GM21619 (cell line): ENCODE measurements around the gene GTSE1.
"Not testable (repeated sequence)": the region's sequence is repeated elsewhere in the genome, so short reads cannot be mapped to it uniquely, and the experiment has no call there.

ENCODE experiments used
- ATAC-seq: cut with Tn5 transposase; IDR thresholded peaks from one replicate; pipeline ENCODE4 v1.9.1; 2021; ENCODE audit not compliant: unreplicated experiment

Gene GTSE1, protein sequence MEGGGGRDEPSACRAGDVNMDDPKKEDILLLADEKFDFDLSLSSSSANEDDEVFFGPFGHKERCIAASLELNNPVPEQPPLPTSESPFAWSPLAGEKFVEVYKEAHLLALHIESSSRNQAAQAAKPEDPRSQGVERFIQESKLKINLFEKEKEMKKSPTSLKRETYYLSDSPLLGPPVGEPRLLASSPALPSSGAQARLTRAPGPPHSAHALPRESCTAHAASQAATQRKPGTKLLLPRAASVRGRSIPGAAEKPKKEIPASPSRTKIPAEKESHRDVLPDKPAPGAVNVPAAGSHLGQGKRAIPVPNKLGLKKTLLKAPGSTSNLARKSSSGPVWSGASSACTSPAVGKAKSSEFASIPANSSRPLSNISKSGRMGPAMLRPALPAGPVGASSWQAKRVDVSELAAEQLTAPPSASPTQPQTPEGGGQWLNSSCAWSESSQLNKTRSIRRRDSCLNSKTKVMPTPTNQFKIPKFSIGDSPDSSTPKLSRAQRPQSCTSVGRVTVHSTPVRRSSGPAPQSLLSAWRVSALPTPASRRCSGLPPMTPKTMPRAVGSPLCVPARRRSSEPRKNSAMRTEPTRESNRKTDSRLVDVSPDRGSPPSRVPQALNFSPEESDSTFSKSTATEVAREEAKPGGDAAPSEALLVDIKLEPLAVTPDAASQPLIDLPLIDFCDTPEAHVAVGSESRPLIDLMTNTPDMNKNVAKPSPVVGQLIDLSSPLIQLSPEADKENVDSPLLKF

GRCh38 chr22:46296257-46297150 is at the start of gene GTSE1:
TSS of gene GTSE1 (plus strand) at chr22:46296870. CDS start at chr22:46297401, 531 bp downstream.
- ATAC-seq = peak; percentile 85

GRCh38 chr22:46247443-46247975 is 49.2 kb upstream of the GTSE1 start:
- no peak for ATAC-seq

GRCh38 chr22:46250035-46250782 is 46.5 kb upstream of the GTSE1 start, which contains the start of gene CDPF1:
TSS of gene CDPF1 (minus strand) at chr22:46250293. CDS start at chr22:46248284, 2,009 bp downstream.
- ATAC-seq = peak; percentile 71

DNA sequence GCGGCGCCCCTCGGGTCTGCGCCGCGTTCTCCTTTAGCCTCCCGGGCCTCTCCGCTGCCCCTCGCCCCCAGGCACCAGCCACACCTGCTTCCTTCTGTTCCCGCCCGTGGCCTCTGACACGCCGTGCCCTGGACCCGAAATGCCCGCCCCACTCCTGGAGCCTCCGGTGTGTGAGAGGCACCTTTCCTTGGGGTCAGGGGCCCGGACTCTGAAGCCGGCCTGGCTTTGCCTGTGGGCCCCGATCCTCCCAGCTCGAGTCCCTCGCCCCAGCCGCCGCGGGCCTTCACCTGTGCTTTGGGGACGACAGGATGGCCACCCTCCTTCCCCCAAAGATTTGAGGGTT is 45.9 kb upstream of the GTSE1 start:
- ATAC-seq = peak; percentile 9

GRCh38 chr22:46251266-46251665 is 45.4 kb upstream of the GTSE1 start:
- no peak for ATAC-seq

DNA sequence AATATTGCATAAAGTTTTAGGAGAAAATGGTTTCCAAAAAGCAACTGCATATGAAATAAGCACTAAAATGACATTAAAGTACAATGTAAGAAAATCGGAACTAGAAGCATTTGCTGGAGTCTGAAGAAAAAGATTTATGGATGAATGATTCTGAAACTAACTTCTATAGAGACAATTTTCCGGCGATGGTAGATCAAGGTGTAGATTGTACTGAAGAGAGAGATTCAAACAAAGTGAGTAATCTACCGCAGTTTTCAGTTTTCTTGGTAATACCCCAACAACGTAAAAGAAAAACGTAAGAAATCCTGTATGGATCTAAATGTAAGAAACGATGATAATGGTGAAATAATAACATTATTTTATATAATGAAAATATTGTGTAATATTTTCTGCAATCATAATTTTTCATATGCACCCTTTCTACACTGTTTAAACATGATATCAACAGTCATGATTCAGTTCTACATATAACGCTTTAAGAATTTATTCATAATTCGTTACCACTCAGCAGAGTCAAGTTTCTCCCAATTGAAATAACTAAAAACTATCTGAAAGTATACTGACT is 44.8 kb upstream of the GTSE1 start:
- ATAC-seq = no peak

GRCh38 chr22:46256358-46256958 is 40.2 kb upstream of the GTSE1 start:
- ATAC-seq = no peak

DNA sequence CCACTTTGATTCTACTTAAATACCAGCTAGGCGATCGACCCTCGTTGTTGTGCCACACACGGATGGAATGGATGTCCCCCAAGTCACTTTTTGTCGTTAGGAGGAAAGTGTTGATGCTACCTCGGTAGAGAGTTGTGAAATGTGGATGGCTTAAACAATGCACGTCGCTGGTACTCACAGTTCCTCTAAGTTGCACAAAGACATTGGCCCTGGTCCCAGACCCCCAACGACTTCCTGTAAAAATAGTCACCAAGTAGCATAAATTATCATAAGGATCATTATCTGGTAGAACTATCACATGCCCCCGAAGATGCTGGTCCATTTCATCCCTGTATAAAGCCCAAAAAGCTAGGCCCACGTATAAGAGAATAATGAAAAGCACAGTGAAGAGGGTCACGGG is 37.3 kb upstream of the GTSE1 start:
- no peak for ATAC-seq

DNA sequence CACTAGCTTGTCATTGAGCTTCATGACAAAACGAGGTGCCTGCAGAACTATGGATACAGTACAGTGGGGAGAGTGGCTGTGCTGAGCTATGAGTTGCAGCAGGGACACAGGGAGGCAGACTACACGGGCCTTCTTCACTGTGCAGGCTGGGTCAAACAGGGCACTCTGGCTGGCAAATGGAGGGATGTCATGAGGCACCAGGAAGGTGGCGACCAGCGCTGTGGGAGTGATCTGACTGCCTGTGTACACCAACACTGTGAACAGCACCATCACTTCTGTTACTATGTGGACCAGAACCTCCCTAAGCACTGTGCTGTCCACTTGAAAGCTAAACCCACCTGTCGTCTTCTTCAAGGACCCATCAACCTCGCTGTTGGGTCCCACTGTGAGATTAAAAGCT is 36.6 kb upstream of the GTSE1 start:
- ATAC-seq = no peak

GRCh38 chr22:46262449-46263215 is 34.0 kb upstream of the GTSE1 start:
- ATAC-seq = no peak

- ATAC-seq = no peak
These were observed 33.5 kb upstream of the GTSE1 start, which contains the start of gene PKDREJ for GRCh38 chr22:46263216-46263590. TSS of gene PKDREJ (minus strand) at chr22:46263343. CDS start at chr22:46263322, 21 bp downstream.

- ATAC-seq = not testable (repeated sequence)
These were observed 32.1 kb upstream of the GTSE1 start for GRCh38 chr22:46264520-46264919.

DNA sequence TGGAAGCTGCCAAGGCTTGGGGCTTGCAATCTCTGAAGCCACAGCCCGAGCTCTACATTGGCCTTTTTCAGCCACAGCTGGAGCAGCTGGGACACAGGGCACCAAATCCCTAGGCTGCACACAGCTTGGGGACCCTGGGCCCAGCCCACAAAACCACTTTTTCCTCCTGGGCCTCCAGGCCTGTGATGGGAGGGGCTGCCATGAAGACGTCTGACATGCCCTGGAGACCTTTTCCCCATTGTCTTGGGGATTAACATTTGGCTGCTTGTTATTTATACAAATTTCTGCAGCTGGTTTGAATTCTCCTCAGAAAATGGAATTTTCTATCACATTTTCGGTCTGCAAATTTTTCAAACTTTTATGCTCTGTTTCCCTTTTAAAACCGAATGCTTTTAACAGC is 31.0 kb upstream of the GTSE1 start:
- not testable (repeated sequence) for ATAC-seq

- ATAC-seq = peak; percentile 82
These were observed 29.0 kb upstream of the GTSE1 start, which contains the start of gene TTC38 for GRCh38 chr22:46267431-46268279. TSS of gene TTC38 (plus strand) at chr22:46268008. CDS start at chr22:46268040, 32 bp downstream.

GRCh38 chr22:46269564-46269963 is 27.1 kb upstream of the GTSE1 start:
- ATAC-seq = no peak

GRCh38 chr22:46272196-46272595 is 24.5 kb upstream of the GTSE1 start:
- no peak for ATAC-seq

DNA sequence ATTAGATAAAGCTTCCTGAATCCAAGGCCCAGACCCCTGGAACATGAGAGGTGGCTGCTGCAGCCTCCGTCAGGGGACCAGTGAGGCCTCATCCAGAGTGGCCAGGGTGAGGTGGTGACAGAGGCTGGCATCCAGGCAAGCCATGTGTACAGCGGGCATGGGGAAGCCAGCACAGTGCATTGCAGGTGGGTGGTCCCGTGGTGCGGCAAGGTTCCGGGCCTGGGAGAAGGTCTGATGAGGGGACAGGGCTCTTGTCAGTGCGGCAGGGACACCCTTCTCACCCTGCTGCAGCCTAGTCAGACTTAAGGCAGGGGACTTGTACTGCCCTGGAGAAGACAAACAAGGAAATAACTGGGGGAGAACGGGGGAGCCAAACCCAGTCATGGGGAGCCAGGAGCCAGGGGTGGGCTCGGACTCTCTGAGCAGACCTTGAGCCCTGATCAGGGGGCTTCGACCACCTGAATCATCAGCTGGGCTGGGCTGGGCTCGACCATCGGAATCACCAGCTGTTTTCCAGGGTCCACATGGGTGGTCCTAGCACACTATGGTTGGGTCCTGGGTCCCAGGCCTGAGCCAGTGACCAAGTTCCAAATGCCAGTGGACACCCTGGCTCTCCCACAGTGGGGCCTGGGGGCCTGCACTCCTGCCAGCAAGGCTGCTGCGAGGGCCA is 23.8 kb upstream of the GTSE1 start:
- no peak for ATAC-seq
